HG03457 (cell line): ENCODE data around the gene FAM136A.
A peak's percentile ranks its signal among the peaks of the same experiment; 100 is the strongest.
"Not testable (repeated sequence)": the region's sequence is repeated elsewhere in the genome, so short reads cannot be mapped to it uniquely, and the experiment has no call there.

ENCODE experiments used
- ATAC-seq: cut with Tn5 transposase; IDR thresholded peaks from one replicate; pipeline ENCODE4 v1.9.1; 2021; ENCODE audit warnings: moderate number of reproducible peaks; ENCODE audit not compliant: unreplicated experiment

The FAM136A gene

DNA sequence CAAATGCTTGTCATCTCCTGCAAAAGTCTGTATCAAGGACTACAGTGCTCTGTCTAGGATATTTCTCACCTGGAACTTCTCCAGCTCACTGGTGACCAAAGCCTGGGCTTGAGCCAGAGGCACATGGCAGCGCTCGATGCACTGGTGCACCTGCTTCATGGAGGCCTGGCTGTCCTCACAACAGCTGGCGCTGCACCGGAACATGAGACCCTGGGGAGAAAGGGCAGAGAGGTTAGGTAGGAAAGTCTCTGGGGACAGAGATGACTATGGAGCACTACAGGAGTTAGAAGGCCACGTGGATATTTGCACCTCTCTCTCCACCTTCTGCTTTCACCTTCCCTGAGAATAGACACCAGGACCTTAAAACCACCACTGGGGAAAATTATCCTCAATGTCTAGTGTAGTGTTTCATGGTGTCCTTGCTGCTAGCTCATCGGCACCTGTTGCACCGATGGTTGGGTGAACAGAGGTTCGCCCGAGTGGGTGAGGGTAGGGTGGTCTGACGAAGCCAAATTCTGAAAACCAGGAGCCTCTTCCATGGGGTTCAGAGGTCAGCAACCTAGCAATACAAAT lies 1.0 kb downstream of the FAM136A start:
- ATAC-seq: no peak

DNA sequence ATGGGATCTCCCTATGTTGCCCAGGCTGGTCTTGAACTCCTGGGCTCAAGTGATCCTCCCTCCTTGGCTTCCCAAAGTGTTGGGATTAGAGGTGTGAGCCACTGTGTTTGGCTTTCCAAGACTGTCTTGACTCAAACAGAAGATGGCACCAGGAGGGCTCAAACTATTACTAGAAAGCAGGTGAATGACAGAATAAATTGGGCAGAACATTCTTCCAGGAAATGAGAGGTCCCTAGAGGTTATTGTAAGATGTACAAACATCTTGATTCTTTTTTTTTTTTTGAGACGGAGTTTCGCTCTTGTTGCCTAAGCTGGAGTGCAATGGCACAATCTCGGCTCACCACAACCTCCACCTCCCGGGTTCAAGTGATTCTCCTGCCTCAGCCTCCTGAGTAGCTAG lies 4.0 kb downstream of the FAM136A start:
- ATAC-seq: not testable (repeated sequence)

DNA sequence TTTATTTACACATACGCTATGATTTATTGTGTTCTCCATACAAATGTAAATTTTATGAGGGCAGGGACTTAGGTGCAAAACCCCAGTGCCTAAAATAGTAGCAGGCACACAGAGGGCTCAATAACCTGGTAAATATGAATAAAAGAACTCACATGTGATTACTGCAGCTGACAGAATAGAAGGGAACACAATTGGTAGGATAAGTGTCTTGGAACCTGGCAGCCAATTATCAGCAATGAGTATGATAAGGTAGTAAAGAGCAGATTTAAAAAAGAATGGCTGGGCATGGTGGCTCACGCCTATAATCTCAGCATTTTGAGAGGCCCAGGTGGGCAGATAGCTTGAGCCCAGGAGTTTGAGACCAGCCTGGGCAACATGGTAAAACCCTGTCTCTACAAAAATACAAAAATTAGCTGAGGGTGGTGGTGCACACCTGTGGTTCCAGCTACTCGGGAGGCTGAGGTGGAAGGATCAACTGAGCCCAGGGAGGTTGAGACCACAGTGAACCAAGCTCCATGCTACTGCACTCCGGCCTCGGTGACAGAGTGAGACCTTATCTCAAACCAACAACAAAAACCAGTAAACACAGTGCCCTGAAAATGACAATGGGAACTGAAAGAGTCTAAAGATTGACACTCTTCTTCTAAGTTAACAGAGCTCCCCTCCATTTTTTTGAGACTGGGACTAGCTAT lies 18.2 kb downstream of the FAM136A start:
- ATAC-seq: no peak

DNA sequence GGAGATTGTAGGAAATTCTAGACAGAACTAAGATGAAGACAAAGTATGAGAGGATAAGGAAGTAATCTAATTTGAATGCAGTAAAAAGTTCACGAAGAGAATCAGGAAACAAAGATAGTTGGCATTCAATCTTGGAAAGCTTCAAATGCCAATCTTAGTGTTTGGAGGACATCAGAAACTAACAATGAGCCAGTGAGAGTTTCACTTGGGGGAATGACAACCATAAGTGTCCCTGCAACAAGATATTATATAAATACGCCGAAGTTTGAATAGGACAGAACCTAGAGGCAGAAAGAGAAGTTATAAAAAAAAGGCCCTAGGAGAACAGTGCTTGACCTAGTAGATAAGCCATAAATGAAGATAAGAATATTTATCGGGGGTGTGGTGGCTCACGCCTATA lies 19.4 kb downstream of the FAM136A start:
- no peak for ATAC-seq

DNA sequence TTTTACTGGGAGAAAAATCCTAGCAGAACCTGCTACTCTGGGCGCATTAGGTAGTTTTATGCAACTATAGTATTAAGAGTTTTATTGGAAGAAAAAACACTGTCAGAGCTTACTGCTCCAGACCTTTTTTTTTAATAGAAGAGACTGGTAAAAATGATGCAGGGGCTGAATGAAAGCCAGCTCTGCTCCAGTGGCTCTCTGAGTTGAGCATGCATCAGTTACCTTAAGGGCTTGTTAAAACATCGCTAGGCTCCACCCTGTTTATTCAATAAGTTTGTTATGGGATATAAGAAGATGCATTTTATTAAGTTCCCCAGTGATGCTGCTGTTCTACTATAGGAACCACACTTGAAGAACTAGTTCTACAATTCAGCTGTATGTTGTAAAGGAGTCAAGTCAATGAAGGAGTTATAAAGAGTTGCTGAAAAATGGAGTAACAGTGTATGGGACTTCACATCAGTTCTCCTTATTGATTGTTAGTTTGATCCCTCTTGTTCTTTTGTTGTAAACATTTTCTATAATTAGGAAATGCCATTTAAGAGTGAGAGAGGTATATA lies 21.5 kb downstream of the FAM136A start:
- no peak for ATAC-seq

DNA sequence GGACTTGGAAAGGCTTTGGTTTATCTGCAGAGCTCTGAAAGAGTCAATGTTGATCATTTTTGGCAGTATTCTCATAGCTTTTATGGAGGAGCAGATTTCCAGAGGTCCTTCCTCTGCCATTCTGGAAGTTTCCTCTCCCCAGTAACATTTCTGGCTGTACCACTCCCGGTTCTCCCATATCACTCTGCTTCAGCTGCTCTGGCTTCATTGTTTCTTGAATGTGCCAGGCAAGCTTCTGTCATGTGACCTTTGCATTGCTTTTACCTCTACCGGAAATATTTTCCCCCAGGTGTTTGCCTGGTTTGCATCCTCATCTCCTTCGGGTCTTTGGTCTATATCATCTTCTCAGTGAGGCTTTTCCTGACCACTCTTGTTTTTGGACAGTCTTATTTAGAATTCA lies 31.5 kb downstream of the FAM136A start:
- no peak for ATAC-seq

DNA sequence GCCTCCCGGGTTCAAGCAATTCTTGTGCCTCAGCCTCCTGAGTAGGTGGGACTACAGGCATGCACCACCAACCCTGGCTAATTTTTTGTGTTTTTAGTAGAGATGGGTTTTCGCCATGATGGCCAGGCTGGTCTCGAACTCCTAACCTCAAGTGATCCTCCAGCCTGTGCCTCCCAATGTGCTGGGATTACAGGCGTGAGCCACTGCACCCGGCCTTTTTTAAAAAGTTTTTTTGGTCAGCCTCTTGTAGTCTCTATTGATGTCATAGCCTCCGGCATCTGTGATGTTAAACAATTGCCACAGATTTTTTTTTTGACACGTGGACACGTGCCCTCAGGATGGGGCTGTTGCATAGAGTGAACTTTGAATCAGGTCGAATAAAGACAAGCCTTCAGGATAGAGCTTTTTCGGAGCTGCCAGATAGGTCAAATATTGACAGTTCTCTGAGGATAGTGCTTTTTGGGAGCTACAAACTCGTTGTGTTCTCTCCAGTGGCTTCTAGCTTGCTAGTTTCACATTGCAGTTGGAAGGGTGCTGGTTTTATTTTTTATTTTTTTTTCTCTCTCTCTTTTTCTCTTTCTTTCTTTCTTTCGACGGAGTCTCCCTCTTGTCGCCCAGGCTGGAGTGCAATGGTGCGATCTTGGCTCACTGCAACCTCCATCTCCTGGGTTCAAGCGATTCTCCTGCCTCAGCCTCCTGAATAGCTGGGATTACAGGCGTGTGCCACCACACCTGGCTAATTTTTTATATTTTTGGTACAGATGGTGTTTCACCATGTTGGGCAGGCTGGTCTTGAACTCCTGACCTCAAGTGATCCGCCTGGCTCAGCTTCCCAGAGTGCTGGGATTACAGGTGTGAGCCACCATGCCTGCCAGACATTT lies 32.2 kb downstream of the FAM136A start:
- ATAC-seq: not testable (repeated sequence)

DNA sequence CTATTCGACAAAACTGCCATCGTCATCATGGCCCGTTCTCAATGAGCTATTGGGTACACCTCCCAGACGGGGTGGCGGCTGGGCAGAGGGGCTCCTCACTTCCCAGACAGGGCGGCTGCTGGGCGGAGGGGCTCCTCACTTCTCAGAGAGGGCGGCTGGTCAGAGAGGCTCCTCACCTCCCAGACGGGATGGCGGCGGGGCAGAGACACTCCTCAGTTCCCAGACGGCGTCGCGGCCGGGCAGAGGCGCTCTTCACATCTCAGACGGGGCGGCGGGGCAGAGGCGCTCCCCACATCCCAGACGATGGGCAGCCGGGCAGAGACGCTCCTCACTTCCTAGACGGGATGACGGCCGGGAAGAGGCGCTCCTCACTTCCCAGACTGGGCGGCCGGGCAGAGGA lies 34.9 kb downstream of the FAM136A start:
- ATAC-seq: not testable (repeated sequence)

DNA sequence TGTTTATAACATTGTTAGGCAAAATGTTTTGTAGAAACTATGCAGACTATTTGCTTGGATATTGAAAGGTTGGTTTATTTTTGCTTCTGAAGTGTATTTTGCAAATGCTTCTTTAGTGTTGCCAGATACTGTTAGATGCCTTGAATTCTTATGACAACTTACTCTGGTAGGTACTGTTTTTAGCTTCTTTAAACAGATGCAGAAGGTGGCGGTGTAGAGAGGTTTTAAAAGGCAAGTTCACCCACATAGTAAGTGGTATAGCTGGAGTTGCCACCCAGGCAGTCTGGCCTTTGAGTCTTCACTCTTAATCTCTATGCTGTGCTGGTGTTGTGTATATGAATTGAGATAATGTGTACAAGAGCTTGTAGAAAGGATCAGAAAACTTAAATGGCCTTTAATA lies 40.4 kb downstream of the FAM136A start:
- no peak for ATAC-seq

DNA sequence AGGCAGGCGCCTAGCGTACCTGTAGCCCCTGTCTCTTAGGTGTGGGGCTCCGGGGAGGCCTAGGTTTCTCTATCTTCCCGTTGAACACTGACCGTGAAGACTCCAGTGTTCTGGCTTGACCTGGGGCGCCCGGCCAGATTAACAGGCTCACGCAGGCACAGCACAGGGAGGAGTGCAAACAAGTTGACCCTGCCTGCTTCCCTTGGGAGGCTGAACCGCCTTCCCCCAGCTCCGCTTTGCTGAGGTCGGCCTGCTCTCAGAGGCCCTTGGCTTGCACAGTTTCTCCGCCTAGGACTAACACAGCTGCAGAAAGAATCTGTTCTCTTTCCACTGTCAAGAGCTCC lies 43.4 kb downstream of the FAM136A start:
- ATAC-seq: no peak

DNA sequence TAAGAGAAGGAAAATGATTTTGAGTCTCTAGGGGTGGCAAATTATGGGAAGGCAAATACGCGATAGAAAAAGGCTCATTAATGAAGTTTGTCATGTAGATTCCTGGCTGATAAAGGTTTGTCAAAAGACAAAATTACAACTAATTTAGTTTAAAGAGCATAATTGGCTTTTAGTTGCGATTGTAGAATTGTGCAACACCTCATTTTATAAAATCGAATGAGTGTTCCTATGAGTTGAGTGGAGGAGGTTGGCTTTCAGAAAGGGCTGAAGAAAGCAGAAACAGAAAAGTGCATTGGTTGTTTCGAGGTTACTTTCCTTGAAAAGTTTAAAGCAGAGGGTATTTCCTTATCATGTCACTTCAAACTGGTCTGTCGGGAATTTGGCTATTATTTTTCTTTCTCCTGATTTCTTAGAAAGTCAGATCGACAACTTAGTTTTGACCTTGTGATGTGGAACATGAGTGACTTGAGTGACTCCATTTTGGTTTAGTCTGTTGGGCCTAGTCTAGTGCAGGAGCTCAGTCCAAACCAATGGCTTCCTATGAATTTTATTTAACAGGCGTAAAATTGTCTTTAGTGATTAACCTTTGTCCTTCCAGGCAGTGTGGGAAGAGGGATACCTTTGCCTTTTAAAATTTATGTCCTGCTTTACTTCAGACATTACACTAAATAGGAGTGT lies 46.1 kb downstream of the FAM136A start:
- no peak for ATAC-seq

DNA sequence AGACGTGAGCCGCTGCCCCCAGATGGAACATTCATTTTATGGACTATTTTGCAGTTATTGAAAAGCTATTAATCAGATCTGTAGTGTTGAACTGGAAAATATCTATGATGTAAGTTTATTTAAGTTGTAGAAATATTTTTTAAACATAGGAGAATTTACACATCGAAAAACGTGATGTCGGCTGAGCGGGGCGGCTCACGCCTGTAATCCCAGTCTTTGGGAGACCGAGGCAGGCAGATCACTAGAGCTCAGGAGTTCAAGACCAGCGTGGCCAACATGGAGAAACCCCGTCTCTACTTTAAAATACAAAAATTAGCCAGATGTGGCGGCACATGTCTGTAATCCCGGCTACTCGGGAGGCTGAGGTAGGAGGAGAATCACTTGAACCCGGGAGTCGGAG lies 51.4 kb downstream of the FAM136A start:
- no peak for ATAC-seq

DNA sequence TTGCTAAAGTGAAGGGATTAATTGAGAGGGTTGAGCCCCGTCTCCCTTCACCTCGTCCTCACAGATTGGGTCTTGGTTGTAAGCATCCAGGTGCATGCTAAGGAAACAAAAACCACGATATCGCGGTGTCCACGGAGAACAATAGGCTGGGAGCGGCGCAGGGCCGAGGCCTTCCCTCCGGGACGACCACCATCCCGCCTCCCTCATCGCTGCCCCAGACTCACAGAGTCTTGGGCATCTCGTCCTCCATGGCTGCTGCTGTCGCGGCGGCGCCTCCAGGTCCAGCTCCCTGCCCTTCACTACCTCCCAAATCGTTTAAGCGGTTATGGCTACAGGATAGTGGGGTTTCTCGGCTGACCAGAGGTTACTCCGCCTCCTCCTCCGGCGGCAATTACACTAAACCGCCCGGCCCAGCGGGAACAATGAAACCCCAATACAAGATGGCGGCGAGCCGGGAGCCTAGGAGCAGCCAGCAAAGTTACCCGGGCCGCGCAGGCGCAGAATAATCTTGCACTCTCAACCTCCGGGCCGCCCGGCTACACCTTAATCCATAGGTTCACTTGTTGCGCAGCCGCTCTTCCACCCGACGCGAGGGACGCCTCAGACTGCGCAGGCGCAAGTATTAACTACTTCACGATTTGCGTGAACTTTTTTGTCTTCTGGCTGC lies 53.6 kb downstream of the FAM136A start, which contains the start of gene TIA1:
Gene TIA1 (minus strand): TSS at position 448 of the 667 bp plus-strand sequence. CDS start 198 bp downstream, at position 250.
- ATAC-seq: peak; percentile 86

DNA sequence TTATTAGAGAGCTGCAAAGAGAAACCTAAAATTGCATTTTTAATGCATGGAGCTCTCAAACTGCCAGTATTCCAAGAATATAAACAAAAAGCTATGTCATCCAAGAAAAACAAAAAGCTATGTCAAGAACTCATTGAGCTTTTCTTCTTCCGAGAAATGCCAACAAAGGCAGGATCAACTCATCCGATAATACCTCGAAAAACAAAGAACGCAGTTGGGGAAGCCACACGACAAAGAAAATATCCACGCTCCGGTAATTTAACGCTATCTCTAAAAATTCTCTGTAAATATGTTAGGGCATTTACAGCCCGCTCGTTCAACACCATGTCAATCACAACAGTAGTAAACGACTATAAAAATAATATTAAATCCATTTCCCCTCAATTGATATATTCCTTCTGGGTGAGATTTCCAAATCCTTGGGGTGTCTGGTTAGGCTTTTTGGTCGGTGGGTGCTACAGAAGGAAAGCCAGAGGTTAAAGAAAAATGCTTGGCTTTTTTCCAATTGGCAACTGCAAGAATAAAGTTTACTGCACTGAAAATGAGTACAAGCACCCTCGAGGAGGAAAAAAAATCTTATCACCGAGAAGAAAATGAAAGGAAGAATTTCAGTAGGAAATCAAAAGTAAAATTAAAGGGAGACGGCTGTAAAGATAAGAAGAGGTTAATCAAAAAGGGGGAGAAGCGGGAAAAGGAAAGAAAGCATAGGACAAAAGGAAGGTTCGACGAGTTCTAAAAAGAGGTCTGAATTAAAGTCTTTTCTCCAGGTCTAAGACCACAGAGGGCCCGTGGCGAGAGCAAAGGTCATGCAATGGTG lies 54.3 kb downstream of the FAM136A start:
- no peak for ATAC-seq
